ENCODE measurements around the gene GGT6. TPM values are rescaled to one million over a fixed set of nuclear protein-coding genes. Genes with fewer than 3 reads are reported as not detected.

The GGT6 gene
- total RNA-seq, 2 donors from 2014 or later, result 158 to 163 TPM

- Histone ChIP-seq H3K36me3 (no peaks in the 10 kb centered on the region), H3K4me1 (no peaks in the 10 kb centered on the region), H3K9me3 (no peaks in the 10 kb centered on the region), H3K9ac (ENCODE audit: low read depth in 2 of 2, low read length in 2 of 2) (no peak overlapping the region), H3K4me3 (no peak overlapping the region), H3K27me3 (no peaks in the 10 kb centered on the region), H3K27ac (no peak overlapping the region)
- DNase-seq, result no peak
- TF ChIP-seq CTCF (IDR thresholded peaks at IDR 0.05), result no peak
- intact Hi-C loops (cut with DNase I), result no loop called here
Observed at GRCh38 chr17:4509923-4510617, 50.3 kb downstream of the GGT6 start.

GRCh38 chr17:4509401-4509800 is 51.0 kb downstream of the GGT6 start:
- H3K9me3 ChIP-seq, result no peaks in the 10 kb centered on the region

GRCh38 chr17:4508207-4508606 is 52.2 kb downstream of the GGT6 start:
- intact Hi-C loops (cut with DNase I), result no loop called here
- Histone ChIP-seq H3K4me1 (no peaks in the 10 kb centered on the region), H3K27me3 (no peaks in the 10 kb centered on the region), H3K4me3 (no peak overlapping the region), H3K9me3 (no peaks in the 10 kb centered on the region), H3K9ac (ENCODE audit: low read depth in 2 of 2, low read length in 2 of 2) (no peak overlapping the region), H3K27ac (no peak overlapping the region), H3K36me3 (no peaks in the 10 kb centered on the region)
- DNase-seq, result no peak
- TF ChIP-seq CTCF (IDR thresholded peaks at IDR 0.05), result no peak

More at GRCh38 chr17:4509401-4509800, 51.0 kb downstream of the GGT6 start:
- no peak overlapping the region for H3K9ac ChIP-seq (ENCODE audit: low read depth in 2 of 2, low read length in 2 of 2)
- intact Hi-C loops (cut with DNase I), result no loop called here
- H3K36me3 ChIP-seq, result no peaks in the 10 kb centered on the region
- H3K27ac ChIP-seq, result no peak overlapping the region
- no peaks in the 10 kb centered on the region for H3K27me3 ChIP-seq
- no peaks in the 10 kb centered on the region for H3K4me1 ChIP-seq
- TF ChIP-seq CTCF (IDR thresholded peaks at IDR 0.05), result no peak
- no peak overlapping the region for H3K4me3 ChIP-seq
- no peak for DNase-seq

GRCh38 chr17:4507361-4508111 is 52.8 kb downstream of the GGT6 start:
- TF ChIP-seq CTCF (IDR thresholded peaks at IDR 0.05), result no peak
- intact Hi-C loops (cut with DNase I), result no loop called here
- no peak overlapping the region for H3K27ac ChIP-seq
- H3K9me3 ChIP-seq, result no peaks in the 10 kb centered on the region
- H3K27me3 ChIP-seq, result no peaks in the 10 kb centered on the region
- no peak for DNase-seq
- H3K4me1 ChIP-seq, result no peaks in the 10 kb centered on the region
- no peak overlapping the region for H3K4me3 ChIP-seq
- no peak overlapping the region for H3K9ac ChIP-seq (ENCODE audit: low read depth in 2 of 2, low read length in 2 of 2)
- H3K36me3 ChIP-seq, result no peaks in the 10 kb centered on the region

Other genes with a start within 250 kb of the GGT6 start
- 10 to 100 TPM; 67.3 to 70.1 TPM for gene UBE2G1, start 193.9 kb downstream of the GGT6 start, total RNA-seq
- gene SPNS3, start 126.6 kb downstream of the GGT6 start, total RNA-seq, result 1 to 10 TPM in 1 of 2 donors, under 1 TPM in 1; 0.90 to 1.0 TPM
- 10 to 100 TPM; 13.7 to 17.4 TPM for gene SPNS2, start 61.7 kb downstream of the GGT6 start, total RNA-seq
- gene MYBBP1A, start 5.2 kb downstream of the GGT6 start, total RNA-seq, result 10 to 100 TPM; 21.4 to 58.7 TPM
- under 1 TPM in 1 of 2 donors, not detected in 1; 0.27 TPM for gene SMTNL2, start 24.0 kb upstream of the GGT6 start, total RNA-seq
- gene ALOX15, start 81.1 kb upstream of the GGT6 start, total RNA-seq, result under 1 TPM in 1 of 2 donors, not detected in 1; 0.13 TPM
- gene PELP1, start 143.6 kb upstream of the GGT6 start, total RNA-seq, result 10 to 100 TPM; 24.8 to 66.4 TPM
- 10 to 100 TPM; 41.0 to 42.8 TPM for gene ARRB2, start 150.1 kb upstream of the GGT6 start, total RNA-seq
- gene MED11, start 170.9 kb upstream of the GGT6 start, total RNA-seq, result 10 to 100 TPM; 21.3 to 28.0 TPM
- gene ZMYND15, start 179.3 kb upstream of the GGT6 start, total RNA-seq, result 1 to 10 TPM in 1 of 2 donors, under 1 TPM in 1; 0.89 to 1.2 TPM
- 10 to 100 TPM; 41.8 to 44.1 TPM for gene CXCL16, start 179.4 kb upstream of the GGT6 start, total RNA-seq
- gene TM4SF5, start 211.3 kb upstream of the GGT6 start, total RNA-seq, result 10 to 100 TPM; 15.1 to 37.7 TPM
- gene VMO1, start 225.8 kb upstream of the GGT6 start, total RNA-seq, result 1 to 10 TPM in 1 of 2 donors, under 1 TPM in 1; 0.91 to 2.0 TPM
- under 1 TPM; 0.35 to 0.40 TPM for gene GLTPD2, start 228.4 kb upstream of the GGT6 start, total RNA-seq
- 100 to 1,000 TPM in 1 of 2 donors, 10 to 100 TPM in 1; 97.5 to 171 TPM for gene PSMB6, start 235.6 kb upstream of the GGT6 start, total RNA-seq
- gene PLD2, start 246.6 kb upstream of the GGT6 start, total RNA-seq, result 10 to 100 TPM; 18.8 to 28.3 TPM

Measured in colonic mucosa (tissue), 4 donors.